Measurements from ENCODE around the gene LDLRAD3. TPM values are rescaled to one million over a fixed set of nuclear protein-coding genes. Genes with fewer than 3 reads are reported as not detected.

Gene LDLRAD3
- total RNA-seq, 1 experiment from 2014 or later = 15.3 TPM

GRCh38 chr11:35917676-35918075 lies 26.2 kb upstream of the LDLRAD3 start:
- CTCF ChIA-PET = no interaction called here

GRCh38 chr11:35918716-35919115 lies 25.1 kb upstream of the LDLRAD3 start:
- no peaks in the 10 kb centered on the region for H3K27me3 ChIP-seq (ENCODE audit: low read length)
- no peaks in the 10 kb centered on the region for H3K9me3 ChIP-seq (ENCODE audit: low read length)
- H3K79me2 ChIP-seq (ENCODE audit: low read length) = no peaks in the 10 kb centered on the region
- CTCF ChIA-PET = no interaction called here
- intact Hi-C loops (cut with micrococcal nuclease) = no loop called here
- DNase-seq = no peak
- no TSS peak for BruUV-seq (replicated peaks)
- H3K4me3 ChIP-seq (ENCODE audit: low read length) = no peak overlapping the region
- POLR2A ChIA-PET (ENCODE audit: unreplicated experiment) = no interaction called here
- H3K4me2 ChIP-seq (ENCODE audit: low read length) = no peak overlapping the region
- TF ChIP-seq EZH2phosphoT487 (IDR thresholded peaks at IDR 0.05; ENCODE audit: borderline replicate concordance, low read length) (no peak), EZH2 (IDR thresholded peaks at IDR 0.05; ENCODE audit: low read length, unreplicated experiment) (no peak), CTCF (conservative IDR thresholded peaks at IDR 0.05; ENCODE audit: low read depth, low read length) (no peak)
- no peaks in the 10 kb centered on the region for H4K20me1 ChIP-seq (ENCODE audit: low read length)
- H2AFZ ChIP-seq (ENCODE audit: low read length) = no peak overlapping the region
- no peak overlapping the region for H3K9ac ChIP-seq (ENCODE audit: low read length)
- no peaks in the 10 kb centered on the region for H3K9me2 ChIP-seq (replicated peaks; ENCODE audit: low read length)
- ATAC-seq = no peak
- H3K36me3 ChIP-seq (ENCODE audit: low read depth, low read length) = no peaks in the 10 kb centered on the region
- H3K27ac ChIP-seq (ENCODE audit: low read length) = no peak overlapping the region
- H3K4me1 ChIP-seq (ENCODE audit: insufficient read depth, low read length) = peaks cover 10% of the 10 kb centered on the region
- no peaks in the 10 kb centered on the region for H3F3A ChIP-seq (ENCODE audit: low read length, unreplicated experiment)

More at GRCh38 chr11:35917676-35918075, 26.2 kb upstream of the LDLRAD3 start:
- Histone ChIP-seq H3K79me2 (ENCODE audit: low read length) (no peaks in the 10 kb centered on the region), H3K9ac (ENCODE audit: low read length) (no peak overlapping the region), H2AFZ (ENCODE audit: low read length) (no peak overlapping the region), H3K27ac (ENCODE audit: low read length) (no peak overlapping the region), H3F3A (ENCODE audit: low read length, unreplicated experiment) (no peaks in the 10 kb centered on the region), H3K9me2 (replicated peaks; ENCODE audit: low read length) (no peaks in the 10 kb centered on the region), H3K4me1 (ENCODE audit: insufficient read depth, low read length) (peaks cover 6% of the 10 kb centered on the region), H3K4me3 (ENCODE audit: low read length) (no peak overlapping the region), H4K20me1 (ENCODE audit: low read length) (no peaks in the 10 kb centered on the region), H3K9me3 (ENCODE audit: low read length) (no peaks in the 10 kb centered on the region), H3K36me3 (ENCODE audit: low read depth, low read length) (no peaks in the 10 kb centered on the region), H3K27me3 (ENCODE audit: low read length) (no peaks in the 10 kb centered on the region), H3K4me2 (ENCODE audit: low read length) (no peak overlapping the region)
- POLR2A ChIA-PET (ENCODE audit: unreplicated experiment) = no interaction called here
- ATAC-seq = no peak
- no TSS peak for BruUV-seq (replicated peaks)
- intact Hi-C loops (cut with micrococcal nuclease) = no loop called here
- no peak for DNase-seq
- TF ChIP-seq CTCF (conservative IDR thresholded peaks at IDR 0.05; ENCODE audit: low read depth, low read length) = no peak
- no peak for TF ChIP-seq EZH2 (IDR thresholded peaks at IDR 0.05; ENCODE audit: low read length, unreplicated experiment)
- TF ChIP-seq EZH2phosphoT487 (IDR thresholded peaks at IDR 0.05; ENCODE audit: borderline replicate concordance, low read length) = no peak

GRCh38 chr11:35919244-35919643 lies 24.6 kb upstream of the LDLRAD3 start:
- Histone ChIP-seq H3F3A (ENCODE audit: low read length, unreplicated experiment) (no peaks in the 10 kb centered on the region), H3K27ac (ENCODE audit: low read length) (no peak overlapping the region), H2AFZ (ENCODE audit: low read length) (no peak overlapping the region), H3K4me3 (ENCODE audit: low read length) (no peak overlapping the region), H3K9ac (ENCODE audit: low read length) (no peak overlapping the region), H3K9me2 (replicated peaks; ENCODE audit: low read length) (no peaks in the 10 kb centered on the region), H3K27me3 (ENCODE audit: low read length) (no peaks in the 10 kb centered on the region), H3K4me2 (ENCODE audit: low read length) (peak overlapping the region; percentile 10; the same call in 1 of the 2 replicates), H3K36me3 (ENCODE audit: low read depth, low read length) (no peaks in the 10 kb centered on the region), H4K20me1 (ENCODE audit: low read length) (no peaks in the 10 kb centered on the region), H3K79me2 (ENCODE audit: low read length) (no peaks in the 10 kb centered on the region), H3K9me3 (ENCODE audit: low read length) (no peaks in the 10 kb centered on the region), H3K4me1 (ENCODE audit: insufficient read depth, low read length) (peaks cover 12% of the 10 kb centered on the region)
- POLR2A ChIA-PET (ENCODE audit: unreplicated experiment) = no interaction called here
- TF ChIP-seq CTCF (conservative IDR thresholded peaks at IDR 0.05; ENCODE audit: low read depth, low read length) = no peak
- TF ChIP-seq EZH2phosphoT487 (IDR thresholded peaks at IDR 0.05; ENCODE audit: borderline replicate concordance, low read length) = no peak
- no peak for TF ChIP-seq EZH2 (IDR thresholded peaks at IDR 0.05; ENCODE audit: low read length, unreplicated experiment)
- CTCF ChIA-PET = no interaction called here
- BruUV-seq (replicated peaks) = no TSS peak
- peak; percentile 70 for ATAC-seq
- intact Hi-C loops (cut with micrococcal nuclease) = no loop called here
- DNase-seq = peak; percentile 51

Measured in PC-3 (cell line).